ENCODE results near the gene TSPAN9.

The TSPAN9 gene

DNA sequence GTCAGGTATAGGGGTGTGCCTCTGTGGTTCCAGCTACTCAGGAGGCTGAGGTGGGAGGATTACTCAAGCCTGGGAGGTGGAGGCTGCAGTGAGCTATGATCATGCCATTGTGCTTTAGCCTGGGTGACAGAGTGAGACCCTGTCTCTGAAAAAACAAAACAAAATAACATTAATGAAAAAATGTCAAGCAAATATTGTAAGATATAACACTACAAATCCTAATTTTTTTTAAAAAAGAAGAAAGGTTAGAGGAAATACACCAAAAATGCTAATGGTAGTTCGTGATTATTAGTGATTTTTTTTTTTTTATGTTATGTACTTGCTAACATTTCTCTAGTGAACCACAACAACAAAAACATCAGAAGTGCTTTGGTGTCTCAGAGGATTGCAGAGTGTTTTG lies 47.7 kb downstream of the TSPAN9 start:
- no peak overlapping the region for H3K4me3 ChIP-seq (ENCODE audit: low read length)
- TF ChIP-seq, protein P1, sequence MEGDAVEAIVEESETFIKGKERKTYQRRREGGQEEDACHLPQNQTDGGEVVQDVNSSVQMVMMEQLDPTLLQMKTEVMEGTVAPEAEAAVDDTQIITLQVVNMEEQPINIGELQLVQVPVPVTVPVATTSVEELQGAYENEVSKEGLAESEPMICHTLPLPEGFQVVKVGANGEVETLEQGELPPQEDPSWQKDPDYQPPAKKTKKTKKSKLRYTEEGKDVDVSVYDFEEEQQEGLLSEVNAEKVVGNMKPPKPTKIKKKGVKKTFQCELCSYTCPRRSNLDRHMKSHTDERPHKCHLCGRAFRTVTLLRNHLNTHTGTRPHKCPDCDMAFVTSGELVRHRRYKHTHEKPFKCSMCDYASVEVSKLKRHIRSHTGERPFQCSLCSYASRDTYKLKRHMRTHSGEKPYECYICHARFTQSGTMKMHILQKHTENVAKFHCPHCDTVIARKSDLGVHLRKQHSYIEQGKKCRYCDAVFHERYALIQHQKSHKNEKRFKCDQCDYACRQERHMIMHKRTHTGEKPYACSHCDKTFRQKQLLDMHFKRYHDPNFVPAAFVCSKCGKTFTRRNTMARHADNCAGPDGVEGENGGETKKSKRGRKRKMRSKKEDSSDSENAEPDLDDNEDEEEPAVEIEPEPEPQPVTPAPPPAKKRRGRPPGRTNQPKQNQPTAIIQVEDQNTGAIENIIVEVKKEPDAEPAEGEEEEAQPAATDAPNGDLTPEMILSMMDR (conservative IDR thresholded peaks at IDR 0.05; ENCODE audit: low read length): no peak
- no peak for DNase-seq (ENCODE audit: low read depth)

- no peak for DNase-seq (ENCODE audit: low read depth)
- TF ChIP-seq, protein P1 (conservative IDR thresholded peaks at IDR 0.05; ENCODE audit: low read length): no peak
- no peak overlapping the region for H3K4me3 ChIP-seq (ENCODE audit: low read length)
These were observed 48.5 kb downstream of the TSPAN9 start for GRCh38 chr12:3125674-3126073.

DNA sequence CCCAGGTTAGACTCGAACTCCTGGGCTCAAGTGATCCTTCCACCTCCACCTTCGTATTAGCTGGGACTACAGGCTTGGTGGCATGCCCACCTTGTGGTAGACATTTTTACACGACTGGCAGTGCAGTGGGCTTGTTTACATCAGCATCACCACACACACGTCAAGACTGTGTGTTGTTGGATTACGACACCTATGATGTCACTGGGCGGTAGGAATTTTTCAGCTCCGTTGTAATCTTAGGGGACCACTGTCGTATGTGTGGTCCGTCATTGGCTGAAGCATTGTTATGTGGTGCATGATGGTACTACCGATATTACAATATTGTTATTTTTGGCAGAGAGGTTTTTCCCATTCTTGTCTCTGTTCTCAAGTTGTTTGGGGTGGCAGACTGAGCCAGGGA lies 50.7 kb downstream of the TSPAN9 start:
- no peak for DNase-seq (ENCODE audit: low read depth)
- H3K4me3 ChIP-seq (ENCODE audit: low read length): no peak overlapping the region

GRCh38 chr12:3128498-3129293 lies 51.5 kb downstream of the TSPAN9 start:
- TF ChIP-seq, protein P1 (conservative IDR thresholded peaks at IDR 0.05; ENCODE audit: low read length): no peak
- no peak for DNase-seq (ENCODE audit: low read depth)
- no peak overlapping the region for H3K4me3 ChIP-seq (ENCODE audit: low read length)

More for the DNA sequence above, 50.7 kb downstream of the TSPAN9 start:
- TF ChIP-seq, protein P1 (conservative IDR thresholded peaks at IDR 0.05; ENCODE audit: low read length): no peak

DNA sequence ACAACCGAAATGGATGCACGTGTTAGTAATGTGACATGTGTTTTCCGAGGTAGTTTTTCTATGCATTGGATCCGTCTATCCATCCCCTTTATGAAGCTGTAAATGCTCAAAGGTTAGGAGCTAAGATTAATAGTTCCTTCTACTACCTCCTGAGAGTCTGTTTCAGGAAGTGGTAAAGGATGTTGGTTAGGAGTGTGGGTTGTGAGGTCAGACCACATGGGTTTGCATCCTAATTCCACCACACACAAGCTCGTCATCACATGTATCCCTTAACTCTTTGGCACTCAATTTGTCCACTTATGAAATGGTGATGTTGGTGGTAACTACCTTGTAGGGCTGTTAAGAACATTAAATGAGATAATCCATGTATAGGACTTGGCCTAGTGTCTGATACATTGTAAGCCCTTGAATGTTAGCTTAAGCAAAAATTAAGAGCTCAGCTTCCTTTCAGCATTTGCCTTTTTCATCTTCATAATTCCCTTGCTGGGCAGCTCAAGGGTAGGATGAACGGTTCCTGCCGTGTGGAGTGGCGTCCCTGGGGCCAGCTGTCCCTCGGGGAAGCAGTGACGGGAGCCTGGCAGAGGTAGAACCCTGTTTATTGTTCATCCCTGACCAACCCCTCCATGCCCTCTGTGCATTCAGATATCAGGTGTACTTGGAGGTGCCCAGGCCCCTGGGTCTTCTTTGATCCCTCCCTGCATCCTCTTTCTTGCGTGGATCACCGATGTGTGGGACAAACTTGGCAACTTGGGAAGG lies 52.3 kb downstream of the TSPAN9 start:
- TF ChIP-seq, protein P1 (conservative IDR thresholded peaks at IDR 0.05; ENCODE audit: low read length): no peak
- no peak overlapping the region for H3K4me3 ChIP-seq (ENCODE audit: low read length)
- peak; percentile 63 for DNase-seq (ENCODE audit: low read depth)

- H3K4me3 ChIP-seq (ENCODE audit: low read length): no peak overlapping the region
- TF ChIP-seq, protein P1 (conservative IDR thresholded peaks at IDR 0.05; ENCODE audit: low read length): no peak
- no peak for DNase-seq (ENCODE audit: low read depth)
These were observed 53.1 kb downstream of the TSPAN9 start for GRCh38 chr12:3130057-3130830.

All from AG10803 (cell line).